Lower lobe of right lung (tissue), 2 donors: Measurements from ENCODE around the gene RET. TPM values are rescaled to one million over a fixed set of nuclear protein-coding genes. Genes with fewer than 3 reads are reported as not detected.

Source experiments
- ATAC-seq, 2 donors: fragments of 200-7000 bp; cut with Tn5 transposase; one replicate each; pipeline ENCODE4 v1.9.1; 2020 to 2022; ENCODE audit warnings: mild to moderate bottlenecking in 2 of 2, moderate library complexity in 2 of 2
- DNase-seq: peaks from one replicate; pipeline ENCODE4 v3.0.0-alpha.2; 2020
- H3K27ac ChIP-seq: fragments of 200-600 bp; one replicate; pipeline ENCODE4 v1.8.0; 2022
- H3K27me3 ChIP-seq: fragments of 200-600 bp; one replicate; pipeline ENCODE4 v1.8.0; 2022; ENCODE audit warnings: low read depth
- H3K36me3 ChIP-seq: fragments of 200-600 bp; one replicate; pipeline ENCODE4 v1.8.0; 2022; ENCODE audit warnings: mild to moderate bottlenecking
- H3K4me1 ChIP-seq: fragments of 200-600 bp; one replicate; pipeline ENCODE4 v1.8.0; 2022
- H3K4me3 ChIP-seq: fragments of 200-600 bp; one replicate; pipeline ENCODE4 v1.8.0; 2022; ENCODE audit warnings: mild to moderate bottlenecking
- H3K9me3 ChIP-seq: fragments of 200-600 bp; one replicate; pipeline ENCODE4 v1.8.0; 2022
- CTCF ChIP-seq: fragments of 200-600 bp; IDR thresholded peaks from one replicate; pipeline ENCODE4 v1.8.0; 2022; ENCODE audit warnings: antibody characterized with exemption, mild to moderate bottlenecking
- intact Hi-C: fragments of 100-400 bp; cut with DNase I; formaldehyde crosslinking; loops from one replicate; pipeline ENCODE4 v1.11.0; 2022
- total RNA-seq: library from RNA; stranded (reverse); fragmentation: NEBNext Ultra II Directional; extraction: Animal tissue kit (Norgen Biotek cat#: 25700); gene quantifications from one replicate; pipeline ENCODE4 v1.2.1, GENCODE V29; 2021
- donor health status: DM: no; HTN: yes; CAD: no; lungs with severe emphysema.

The RET gene
- total RNA-seq, 1 donor from 2014 or later, result 0.68 TPM

DNA sequence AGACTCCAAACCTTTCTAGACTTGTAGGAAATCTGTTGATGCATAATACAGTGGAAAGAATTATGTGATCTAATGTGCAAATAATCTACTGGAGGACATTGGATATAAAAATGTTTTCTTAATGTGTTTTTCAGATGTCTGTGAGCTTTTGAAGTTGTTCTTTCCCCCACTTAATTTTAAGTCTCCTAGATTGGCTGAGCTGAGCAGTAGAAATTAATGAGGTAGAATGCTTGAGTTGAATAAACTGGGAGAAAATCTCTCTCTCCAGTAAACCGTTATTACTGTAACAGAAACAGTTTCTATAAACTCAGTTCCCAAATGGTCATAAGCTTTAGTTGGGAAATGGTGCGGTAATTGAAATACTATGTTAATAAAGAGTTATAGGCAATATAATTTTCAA, 77.0 kb downstream of the RET start:
- Histone ChIP-seq H3K27me3 (no peaks in the 10 kb centered on the region), H3K9me3 (peaks cover 2% of the 10 kb centered on the region), H3K36me3 (no peaks in the 10 kb centered on the region), H3K27ac (no peak overlapping the region), H3K4me3 (no peak overlapping the region), H3K4me1 (peaks cover 43% of the 10 kb centered on the region)
- ATAC-seq (no peak), DNase-seq (no peak)
- no peak for TF ChIP-seq CTCF
- intact Hi-C loops, result no loop called here

DNA sequence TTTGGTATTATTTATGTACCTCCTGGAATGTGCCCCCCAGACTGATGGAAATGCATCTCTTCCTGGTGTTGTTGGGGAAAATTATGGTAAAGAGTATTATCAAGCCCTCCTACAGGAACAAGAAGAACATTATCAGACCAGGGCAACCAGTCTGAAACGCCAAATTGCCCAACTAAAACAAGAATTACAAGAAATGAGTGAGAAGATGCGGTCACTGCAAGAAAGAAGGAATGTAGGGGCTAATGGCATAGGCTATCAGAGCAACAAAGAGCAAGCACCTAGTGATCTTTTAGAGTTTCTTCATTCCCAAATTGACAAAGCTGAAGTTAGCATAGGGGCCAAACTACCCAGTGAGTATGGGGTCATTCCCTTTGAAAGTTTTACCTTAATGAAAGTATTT, 78.4 kb downstream of the RET start:
- ATAC-seq, result no peak
- no peak for TF ChIP-seq CTCF
- no peak overlapping the region for H3K4me3 ChIP-seq
- peaks cover 49% of the 10 kb centered on the region for H3K4me1 ChIP-seq
- H3K27me3 ChIP-seq, result no peaks in the 10 kb centered on the region
- H3K9me3 ChIP-seq, result no peaks in the 10 kb centered on the region
- H3K36me3 ChIP-seq, result no peaks in the 10 kb centered on the region
- H3K27ac ChIP-seq, result no peak overlapping the region
- no peak for DNase-seq
- intact Hi-C loops, result no loop called here

DNA sequence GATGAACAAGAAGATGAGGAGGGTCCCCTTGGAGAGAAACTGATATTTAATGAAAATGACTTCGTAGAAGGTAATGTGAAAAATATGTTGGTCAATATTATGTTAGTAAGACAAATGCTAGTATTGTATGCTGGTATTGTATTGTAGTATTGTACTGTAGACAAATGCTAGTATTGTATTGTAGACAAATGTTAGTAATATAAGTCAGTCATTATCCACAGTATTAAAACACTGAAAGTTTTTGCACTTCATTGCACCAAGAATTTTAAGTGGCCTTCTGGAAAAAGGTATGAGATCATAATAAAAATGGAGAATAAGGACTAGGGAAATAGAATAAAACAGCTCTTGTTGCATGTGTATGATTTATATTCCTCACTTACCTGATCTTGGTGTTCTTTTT, 78.9 kb downstream of the RET start:
- ATAC-seq (no peak), DNase-seq (no peak)
- intact Hi-C loops, result no loop called here
- Histone ChIP-seq H3K4me3 (no peak overlapping the region), H3K27ac (no peak overlapping the region), H3K27me3 (no peaks in the 10 kb centered on the region), H3K36me3 (no peaks in the 10 kb centered on the region), H3K4me1 (peaks cover 50% of the 10 kb centered on the region), H3K9me3 (no peaks in the 10 kb centered on the region)
- TF ChIP-seq CTCF, result no peak

DNA sequence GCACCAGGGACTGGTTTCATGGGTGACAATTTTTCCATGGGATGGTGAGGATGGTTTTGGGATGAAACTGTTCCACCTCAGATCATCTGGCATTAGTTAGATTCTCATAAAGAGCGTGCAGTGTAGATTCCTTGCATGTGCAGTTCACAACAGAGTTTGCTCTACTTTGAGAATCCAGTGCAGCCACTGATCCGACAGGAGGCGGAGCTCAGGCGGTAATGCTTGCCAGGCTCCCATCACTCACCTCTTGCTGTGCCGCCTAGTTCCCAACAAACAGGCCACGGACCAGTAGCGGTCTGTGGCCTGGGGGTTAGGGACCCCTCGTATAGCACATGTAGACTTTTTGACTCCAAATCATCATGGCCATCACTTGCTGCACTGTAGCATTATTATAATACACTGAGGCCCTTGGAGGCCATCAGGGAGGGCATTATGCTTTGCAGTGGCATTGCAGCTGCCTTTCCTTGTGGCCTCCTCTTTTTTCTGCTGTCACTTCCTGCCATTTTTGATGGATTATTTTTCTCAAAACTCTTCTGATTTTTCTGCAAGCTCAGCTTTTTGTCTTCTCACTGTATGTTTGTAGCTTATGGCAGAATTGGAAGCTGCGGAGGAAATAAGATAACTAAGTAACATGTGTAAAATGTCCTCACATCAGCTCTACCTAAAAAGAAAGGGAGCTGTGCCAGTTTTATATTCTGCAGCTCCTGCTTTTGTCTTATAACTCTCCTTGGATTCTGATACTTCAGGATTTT, 79.9 kb downstream of the RET start:
- no peaks in the 10 kb centered on the region for H3K27me3 ChIP-seq
- H3K9me3 ChIP-seq, result no peaks in the 10 kb centered on the region
- H3K4me1 ChIP-seq, result peaks cover 45% of the 10 kb centered on the region
- no peak for TF ChIP-seq CTCF
- peaks cover 5% of the 10 kb centered on the region for H3K36me3 ChIP-seq
- intact Hi-C loops, result no loop called here
- H3K4me3 ChIP-seq, result no peak overlapping the region
- DNase-seq (no peak), ATAC-seq (no peak)
- H3K27ac ChIP-seq, result no peak overlapping the region

GRCh38 chr10:43158636-43159035, 81.8 kb downstream of the RET start:
- H3K4me3 ChIP-seq, result no peak overlapping the region
- no peak for ATAC-seq
- peaks cover 35% of the 10 kb centered on the region for H3K4me1 ChIP-seq

More at GRCh38 chr10:43158636-43159035, 81.8 kb downstream of the RET start:
- intact Hi-C loops, result no loop called here
- H3K27ac ChIP-seq, result no peak overlapping the region
- peaks cover 24% of the 10 kb centered on the region for H3K36me3 ChIP-seq
- H3K9me3 ChIP-seq, result no peaks in the 10 kb centered on the region
- no peak for TF ChIP-seq CTCF
- no peak for DNase-seq
- H3K27me3 ChIP-seq, result no peaks in the 10 kb centered on the region
